Measurements from ENCODE around the gene CSDE1.

The CSDE1 gene

DNA sequence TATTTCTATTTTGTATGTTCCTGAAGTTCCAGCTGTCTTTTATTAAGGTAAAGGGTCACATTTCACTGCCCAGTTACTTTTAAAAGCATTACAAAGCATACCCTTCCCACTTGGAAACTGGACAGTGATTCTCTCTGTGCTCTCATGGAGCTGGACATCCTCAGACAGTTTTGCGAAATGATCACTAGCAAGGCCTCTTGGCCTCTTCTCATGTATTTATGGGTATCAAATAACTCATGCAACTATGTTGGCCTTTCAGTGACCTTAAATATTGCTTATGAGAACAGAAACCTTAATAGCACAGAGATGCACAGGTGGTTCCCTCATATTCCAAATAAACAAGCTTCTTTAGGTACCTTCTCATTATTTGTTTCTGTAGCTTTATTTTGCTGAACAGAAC is 54.5 kb downstream of the CSDE1 start:
- DNase-seq (ENCODE audit: low read depth in 3 of 3, low spot score in 1 of 3): no peak

- no peak for DNase-seq (ENCODE audit: low read depth in 3 of 3, low spot score in 1 of 3)
Measured at GRCh38 chr1:114702737-114703136, 55.0 kb downstream of the CSDE1 start.

- DNase-seq (ENCODE audit: low read depth in 3 of 3, low spot score in 1 of 3): no peak
Measured at GRCh38 chr1:114701931-114702330, 55.9 kb downstream of the CSDE1 start.

DNA sequence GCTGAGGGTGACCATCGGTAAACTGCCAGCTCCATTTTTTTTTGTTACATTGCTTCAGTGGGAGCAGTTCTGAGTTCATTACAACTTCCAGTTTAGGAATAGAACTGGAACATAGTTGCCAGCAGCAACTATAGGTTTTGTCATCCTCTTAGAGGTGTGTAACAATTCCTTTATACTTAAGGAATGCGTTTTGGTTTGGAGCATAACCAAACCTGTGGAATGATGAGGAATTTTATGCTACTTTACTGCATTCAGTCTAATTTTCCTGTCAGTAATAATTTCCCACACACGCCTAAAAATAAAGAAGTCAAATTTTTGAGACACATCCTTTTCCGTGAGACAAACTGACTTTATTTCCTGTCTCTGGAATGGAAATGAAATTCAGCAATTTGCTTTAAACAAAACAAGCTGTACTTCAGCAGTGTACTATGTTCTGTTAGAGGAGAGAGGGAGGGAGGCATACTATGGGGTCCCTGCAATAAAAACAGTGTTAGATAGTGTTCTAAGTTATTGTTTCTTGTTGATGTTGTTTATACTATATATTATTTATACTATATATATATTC is 57.7 kb downstream of the CSDE1 start:
- no peak for DNase-seq (ENCODE audit: low read depth in 3 of 3, low spot score in 1 of 3)

DNA sequence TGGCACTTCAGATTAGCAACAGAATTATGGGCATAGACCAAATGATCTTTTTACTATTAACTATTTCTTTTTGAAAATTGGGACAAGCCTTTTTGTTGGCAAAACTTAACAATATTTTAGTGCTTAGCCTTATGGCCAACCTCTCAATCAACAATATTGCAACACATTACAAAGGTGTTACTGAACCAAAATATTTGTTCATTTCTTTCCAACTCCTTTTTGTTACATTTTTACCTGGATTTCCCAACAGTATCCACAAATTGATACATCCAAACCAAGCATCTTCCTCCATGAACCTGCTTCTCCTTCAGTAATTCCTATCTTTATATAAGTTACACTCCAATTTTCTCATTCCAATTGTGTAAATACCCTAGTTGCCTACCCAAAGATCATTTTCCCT is 61.0 kb downstream of the CSDE1 start:
- DNase-seq (ENCODE audit: low read depth in 3 of 3, low spot score in 1 of 3): no peak

DNA sequence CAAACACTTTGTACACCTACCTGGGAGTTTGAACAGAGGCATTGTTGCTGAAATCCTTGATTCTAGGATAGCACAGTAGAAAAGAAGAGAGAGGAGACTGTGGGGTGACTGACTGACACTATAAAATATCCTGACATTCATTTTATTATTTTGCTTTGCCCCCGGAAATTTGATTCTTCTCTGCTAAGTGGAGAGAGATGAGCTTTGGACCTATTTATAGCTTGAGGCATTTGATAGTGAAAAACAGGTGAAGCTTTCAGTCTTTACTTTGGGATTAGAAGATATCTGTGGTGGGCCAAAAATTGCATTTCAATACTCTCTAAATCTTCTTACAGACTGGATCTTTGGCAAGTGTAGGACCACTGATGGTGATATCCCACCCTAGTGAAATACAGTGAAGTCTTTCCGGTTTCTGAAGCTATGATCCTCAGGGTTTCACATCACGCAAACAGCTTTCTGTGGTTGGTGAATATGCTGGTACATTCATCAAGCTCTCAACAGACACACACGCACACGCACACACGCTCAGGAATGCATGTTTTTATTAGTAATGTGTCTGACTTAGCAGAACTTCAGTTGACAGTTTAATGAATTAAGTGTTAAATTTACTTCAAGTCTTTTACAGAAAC is 62.2 kb downstream of the CSDE1 start, which contains the start of gene AMPD1:
AMPD1 (minus strand) TSS at position 117 of the 629 bp plus-strand sequence; CDS start at position 42, 75 bp downstream.
- no peak for DNase-seq (ENCODE audit: low read depth in 3 of 3, low spot score in 1 of 3)

GRCh38 chr1:114694540-114695310 is 63.1 kb downstream of the CSDE1 start:
- no peak for DNase-seq (ENCODE audit: low read depth in 3 of 3, low spot score in 1 of 3)

GRCh38 chr1:114692947-114693346 is 64.8 kb downstream of the CSDE1 start:
- no peak for DNase-seq (ENCODE audit: low read depth in 3 of 3, low spot score in 1 of 3)

GRCh38 chr1:114691061-114691460 is 66.7 kb downstream of the CSDE1 start:
- DNase-seq (ENCODE audit: low read depth in 3 of 3, low spot score in 1 of 3): no peak

GRCh38 chr1:114690148-114690547 is 67.6 kb downstream of the CSDE1 start:
- no peak for DNase-seq (ENCODE audit: low read depth in 3 of 3, low spot score in 1 of 3)

DNA sequence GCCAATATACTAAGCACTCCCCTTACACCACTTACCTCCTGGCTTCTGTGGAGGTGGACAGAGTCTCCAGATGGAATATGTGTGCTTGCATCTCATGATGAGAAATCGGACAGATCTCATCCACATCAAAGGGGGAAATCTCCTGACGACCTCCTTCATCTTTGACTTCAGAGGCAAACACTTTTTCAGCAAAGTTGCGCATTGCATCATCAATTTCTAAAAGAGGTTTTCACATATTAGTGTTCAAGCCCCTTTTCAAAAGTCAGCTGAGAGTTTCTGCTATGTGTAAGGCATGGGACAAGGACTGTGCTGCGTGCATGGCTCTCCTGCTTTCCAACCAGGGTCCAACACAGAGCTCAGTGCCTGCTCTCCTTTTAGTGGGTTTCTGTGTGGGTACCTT is 69.3 kb downstream of the CSDE1 start:
- DNase-seq (ENCODE audit: low read depth in 3 of 3, low spot score in 1 of 3): no peak

DNA sequence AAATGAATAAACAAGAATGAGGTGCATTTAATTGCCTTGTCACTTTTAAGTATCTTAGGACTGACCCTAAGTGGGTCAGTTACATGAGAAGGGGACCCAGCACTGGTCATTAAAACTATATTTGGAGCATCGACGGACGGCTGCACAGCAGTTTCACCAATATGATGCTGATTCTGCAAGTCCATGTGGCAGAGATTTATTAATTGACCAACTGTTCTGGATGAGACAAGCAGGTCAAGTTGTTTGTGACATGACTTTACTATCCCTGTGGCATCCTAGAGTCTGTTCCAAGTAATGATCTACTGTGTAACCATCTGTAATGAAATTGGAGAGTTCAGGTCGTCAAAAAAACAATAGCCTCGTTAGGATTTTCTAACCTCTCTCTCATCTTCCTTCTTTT is 71.9 kb downstream of the CSDE1 start:
- DNase-seq (ENCODE audit: low read depth in 3 of 3, low spot score in 1 of 3): no peak

DNA sequence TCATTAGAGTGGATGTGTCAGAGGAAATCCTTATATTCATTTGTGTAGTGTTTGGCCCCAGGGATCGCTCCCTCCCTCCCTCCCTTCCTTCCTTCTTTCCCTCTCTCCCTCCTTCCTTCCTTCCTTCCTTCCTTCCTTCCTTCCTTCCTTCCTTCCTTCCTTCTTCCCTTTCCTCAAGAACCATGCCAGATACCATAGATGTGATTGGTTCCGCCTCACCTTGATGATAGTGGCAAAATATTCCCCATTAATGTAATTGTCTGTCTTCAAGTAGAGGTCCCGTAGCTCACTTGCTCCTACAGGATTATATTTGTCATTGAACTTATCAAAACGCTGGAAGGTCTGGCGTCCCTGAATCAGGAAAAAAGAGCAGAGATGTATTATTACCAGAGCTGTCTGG is 80.1 kb downstream of the CSDE1 start:
- DNase-seq (ENCODE audit: low read depth in 3 of 3, low spot score in 1 of 3): no peak

GRCh38 chr1:114676115-114676514 is 81.7 kb downstream of the CSDE1 start:
- no peak for DNase-seq (ENCODE audit: low read depth in 3 of 3, low spot score in 1 of 3)

- DNase-seq (ENCODE audit: low read depth in 3 of 3, low spot score in 1 of 3): no peak
Measured at GRCh38 chr1:114671939-114672275, 85.9 kb downstream of the CSDE1 start.

- DNase-seq (ENCODE audit: low read depth in 3 of 3, low spot score in 1 of 3): no peak
Measured at GRCh38 chr1:114671011-114671938, 86.5 kb downstream of the CSDE1 start.

DNA sequence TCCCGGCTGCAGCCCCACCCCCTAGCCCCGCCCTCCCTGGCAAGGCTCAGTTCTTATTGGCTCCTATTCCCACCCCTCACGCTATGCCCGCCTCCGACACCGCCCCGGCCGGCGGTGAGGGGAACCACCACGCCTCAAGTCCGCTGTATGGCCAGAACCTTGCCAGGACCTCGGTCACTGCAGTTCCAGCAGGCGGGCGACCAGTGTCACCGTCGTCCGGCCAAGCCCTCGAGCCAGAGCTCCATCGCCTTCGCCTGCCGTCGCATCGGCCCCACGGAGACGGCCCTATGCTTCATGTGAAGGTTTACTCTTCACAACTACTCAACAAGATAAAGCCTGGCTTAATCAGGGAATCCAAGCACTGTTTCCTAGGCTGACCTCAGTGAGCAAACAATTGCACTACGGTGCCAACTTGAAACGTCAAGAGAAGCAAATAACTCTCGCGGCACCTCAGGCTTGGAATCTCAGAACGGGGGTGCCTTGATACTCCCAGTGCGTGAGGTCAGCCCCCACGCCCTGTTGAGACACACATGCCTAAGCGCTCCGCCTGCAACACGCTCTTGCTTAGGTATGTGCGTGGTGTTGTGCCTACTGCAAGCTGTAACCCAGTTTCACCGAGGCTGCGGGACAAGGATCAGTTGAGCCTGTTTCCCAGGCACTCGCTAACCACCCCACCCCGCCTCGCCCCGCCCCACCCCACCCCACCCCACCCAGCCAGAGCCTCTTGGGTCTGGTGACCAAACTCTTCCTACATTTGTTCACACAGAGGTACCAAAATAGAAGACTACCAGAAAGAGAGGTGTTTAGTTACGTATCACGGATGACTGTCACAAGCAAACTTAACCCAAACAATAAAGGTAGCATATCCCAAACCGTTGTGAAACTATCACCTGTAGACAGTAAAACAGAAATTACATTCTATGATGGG is 87.4 kb downstream of the CSDE1 start:
- peak; percentile 5 to 68 (median 56) for DNase-seq (ENCODE audit: low read depth in 3 of 3, low spot score in 1 of 3)

- DNase-seq (ENCODE audit: low read depth in 3 of 3, low spot score in 1 of 3): peak in 1 of 3 donors; percentile 81
Measured at GRCh38 chr1:114669562-114670082, 88.2 kb downstream of the CSDE1 start, which contains the start of gene DENND2C. Gene DENND2C (minus strand): TSS chr1:114670049. CDS start chr1:114625984, 44,065 bp downstream.

- DNase-seq (ENCODE audit: low read depth in 3 of 3, low spot score in 1 of 3): no peak
Measured at GRCh38 chr1:114668784-114669561, 88.8 kb downstream of the CSDE1 start.
